ENCODE measurements around the gene CCK. TPM values are rescaled to one million over a fixed set of nuclear protein-coding genes. Genes with fewer than 3 reads are reported as not detected.

Gene CCK
- total RNA-seq, 6 experiments from 2014 or later: not detected

- peak; percentile 78 for TF ChIP-seq CTCF (IDR thresholded peaks at IDR 0.05)
- peaks cover 19% of the 10 kb centered on the region for H3K27me3 Mint-ChIP-seq (ENCODE audit: insufficient read depth)
- H3K4me1 Mint-ChIP-seq (ENCODE audit: low read depth): peaks cover 33% of the 10 kb centered on the region
- peak; percentile 65 for DNase-seq
- no peak overlapping the region for H3K27ac Mint-ChIP-seq
- peak overlapping the region; percentile 61; the same call in 1 of the 2 replicates for H3K4me3 Mint-ChIP-seq
- no peaks in the 10 kb centered on the region for H3K9me3 Mint-ChIP-seq
- peaks cover 6% of the 10 kb centered on the region for H3K36me3 Mint-ChIP-seq (ENCODE audit: low read depth)
Observed at GRCh38 chr3:42229942-42230688, 35.9 kb downstream of the CCK start.

DNA sequence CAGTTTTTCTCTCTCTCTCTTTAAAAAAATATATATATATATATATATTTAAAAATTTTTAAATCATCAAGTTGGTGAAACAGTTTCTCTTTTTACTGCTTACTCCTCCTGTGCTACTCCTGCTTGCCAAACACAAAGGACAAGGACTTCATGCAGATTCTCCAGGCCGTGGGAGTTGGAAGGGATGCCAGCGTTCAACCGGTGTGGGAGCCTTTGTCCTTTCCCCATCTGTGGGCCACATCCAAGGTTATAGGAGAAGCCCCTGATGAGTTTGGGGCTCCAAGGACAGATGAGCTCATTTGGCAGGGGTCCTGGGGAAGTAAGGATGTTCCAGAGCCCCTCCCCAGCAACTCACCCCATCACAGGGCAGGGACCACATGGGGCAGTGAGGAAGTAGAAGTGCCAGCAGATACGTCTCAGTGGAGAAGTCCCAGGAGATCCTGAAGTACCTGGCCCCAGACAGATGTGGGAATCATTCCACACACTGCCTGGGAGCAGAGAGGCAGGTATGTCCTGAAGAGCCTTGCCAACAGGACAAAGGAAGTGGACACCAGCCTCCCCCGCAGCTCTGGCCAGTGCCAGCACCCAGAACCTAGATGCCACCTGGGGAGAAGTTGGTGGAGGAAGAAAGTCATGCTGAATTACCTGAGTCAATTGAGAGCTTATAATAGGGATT is 36.6 kb downstream of the CCK start:
- no peak for DNase-seq
- Mint-ChIP-seq H3K9me3 (no peaks in the 10 kb centered on the region), H3K36me3 (ENCODE audit: low read depth) (peaks cover 7% of the 10 kb centered on the region), H3K4me1 (ENCODE audit: low read depth) (peaks cover 41% of the 10 kb centered on the region), H3K27ac (no peak overlapping the region), H3K27me3 (ENCODE audit: insufficient read depth) (peaks cover 14% of the 10 kb centered on the region), H3K4me3 (peak overlapping the region; percentile 61; the same call in 1 of the 2 replicates)
- no peak for TF ChIP-seq CTCF (IDR thresholded peaks at IDR 0.05)

DNA sequence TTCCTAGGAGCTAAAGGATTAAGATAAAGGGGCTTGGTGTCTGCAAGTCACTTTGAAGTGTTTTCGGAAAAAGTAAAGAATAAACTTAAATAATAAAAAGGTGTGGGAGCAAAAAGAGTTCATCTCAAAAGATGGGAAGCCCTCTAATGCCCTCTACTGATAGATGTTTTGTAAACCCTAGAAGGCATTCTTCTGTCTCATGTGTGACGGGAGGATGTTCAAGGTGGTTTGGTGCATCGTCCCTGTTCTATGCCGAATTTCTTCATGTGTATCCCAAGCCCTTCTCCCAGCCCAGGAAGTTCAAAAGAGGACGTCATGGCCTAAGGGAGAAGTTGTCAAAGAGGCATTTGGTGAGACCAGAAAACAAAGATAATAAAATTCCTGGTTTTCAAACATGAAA is 37.2 kb downstream of the CCK start:
- H3K9me3 Mint-ChIP-seq: no peaks in the 10 kb centered on the region
- H3K27ac Mint-ChIP-seq: no peak overlapping the region
- H3K4me1 Mint-ChIP-seq (ENCODE audit: low read depth): peaks cover 46% of the 10 kb centered on the region
- peak; percentile 37 for DNase-seq
- H3K27me3 Mint-ChIP-seq (ENCODE audit: insufficient read depth): peaks cover 8% of the 10 kb centered on the region
- H3K4me3 Mint-ChIP-seq: no peak overlapping the region
- peak; percentile 64 for TF ChIP-seq CTCF (IDR thresholded peaks at IDR 0.05)
- peaks cover 14% of the 10 kb centered on the region for H3K36me3 Mint-ChIP-seq (ENCODE audit: low read depth)

- H3K36me3 Mint-ChIP-seq (ENCODE audit: low read depth): peaks cover 16% of the 10 kb centered on the region
- no peak for TF ChIP-seq CTCF (IDR thresholded peaks at IDR 0.05)
- H3K27me3 Mint-ChIP-seq (ENCODE audit: insufficient read depth): peaks cover 8% of the 10 kb centered on the region
- no peaks in the 10 kb centered on the region for H3K9me3 Mint-ChIP-seq
- peaks cover 46% of the 10 kb centered on the region for H3K4me1 Mint-ChIP-seq (ENCODE audit: low read depth)
- H3K4me3 Mint-ChIP-seq: no peak overlapping the region
- no peak for DNase-seq
- no peak overlapping the region for H3K27ac Mint-ChIP-seq
Observed at GRCh38 chr3:42226470-42227425, 39.2 kb downstream of the CCK start.
